Germinal center (tissue), 1 donor: ENCODE results near the gene SPOCK1.

Experiments
- DNase-seq: peaks from one replicate; pipeline ENCODE4 v3.0.0; 2012; ENCODE audit warnings: mixed read lengths, low spot score

The SPOCK1 gene

GRCh38 chr5:137328991-137329390, 170.1 kb downstream of the SPOCK1 start:
- DNase-seq, result no peak

- no peak for DNase-seq
Measured at GRCh38 chr5:137328463-137328862, 170.7 kb downstream of the SPOCK1 start.

GRCh38 chr5:137325721-137326120, 173.4 kb downstream of the SPOCK1 start:
- no peak for DNase-seq

- DNase-seq, result peak; percentile 48
Measured at GRCh38 chr5:137320056-137321045, 178.8 kb downstream of the SPOCK1 start.

- DNase-seq, result no peak
Measured at GRCh38 chr5:137318027-137318426, 181.1 kb downstream of the SPOCK1 start.

- no peak for DNase-seq
Measured at GRCh38 chr5:137316346-137316736, 182.8 kb downstream of the SPOCK1 start.

GRCh38 chr5:137315534-137316345, 183.4 kb downstream of the SPOCK1 start:
- DNase-seq, result no peak

- DNase-seq, result no peak
Measured at GRCh38 chr5:137315109-137315508, 184.0 kb downstream of the SPOCK1 start.

GRCh38 chr5:137313526-137314175, 185.5 kb downstream of the SPOCK1 start:
- DNase-seq, result no peak

GRCh38 chr5:137312011-137312410, 187.1 kb downstream of the SPOCK1 start:
- DNase-seq, result no peak

- no peak for DNase-seq
Measured at GRCh38 chr5:137310051-137310730, 188.9 kb downstream of the SPOCK1 start.

- no peak for DNase-seq
Measured at GRCh38 chr5:137309290-137309689, 189.8 kb downstream of the SPOCK1 start.

GRCh38 chr5:137308311-137308710, 190.8 kb downstream of the SPOCK1 start:
- DNase-seq, result no peak

- DNase-seq, result no peak
Measured at GRCh38 chr5:137306903-137307302, 192.2 kb downstream of the SPOCK1 start.

- no peak for DNase-seq
Measured at GRCh38 chr5:137305971-137306602, 193.0 kb downstream of the SPOCK1 start.

- DNase-seq, result no peak
Measured at GRCh38 chr5:137304226-137304874, 194.8 kb downstream of the SPOCK1 start.

GRCh38 chr5:137303509-137303908, 195.6 kb downstream of the SPOCK1 start:
- DNase-seq, result no peak

- no peak for DNase-seq
Measured at GRCh38 chr5:137300411-137301240, 198.5 kb downstream of the SPOCK1 start.

- DNase-seq, result no peak
Measured at GRCh38 chr5:137296213-137296781, 202.8 kb downstream of the SPOCK1 start.
